GM03348 (cell line): Measurements from ENCODE around the gene LNPEP.
"Not testable (repeated sequence)": the region's sequence is repeated elsewhere in the genome, so short reads cannot be mapped to it uniquely, and the experiment has no call there.

Experiments
- DNase-seq: peaks from one replicate; pipeline ENCODE4 v3.0.0; 2012; ENCODE audit warnings: low spot score

The LNPEP gene

DNA sequence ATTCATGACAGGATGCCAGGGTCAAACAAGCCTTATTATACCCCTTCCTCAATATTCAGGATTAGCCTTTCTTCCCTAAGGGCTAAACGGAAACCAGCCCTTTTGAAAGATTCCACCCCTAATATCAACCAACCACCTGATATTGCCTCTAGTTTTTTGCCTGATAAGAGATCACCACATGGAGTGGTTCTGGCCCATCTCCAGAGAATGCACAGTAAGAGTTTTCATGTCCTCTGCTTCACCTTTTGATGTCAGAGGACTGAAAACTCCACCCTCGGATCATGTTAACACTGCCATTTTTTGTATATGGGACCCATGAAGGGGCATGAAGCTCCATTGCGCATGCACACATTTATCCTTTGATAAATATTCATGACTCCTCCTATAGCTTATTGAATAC is 5.8 kb upstream of the LNPEP start:
- DNase-seq = no peak

DNA sequence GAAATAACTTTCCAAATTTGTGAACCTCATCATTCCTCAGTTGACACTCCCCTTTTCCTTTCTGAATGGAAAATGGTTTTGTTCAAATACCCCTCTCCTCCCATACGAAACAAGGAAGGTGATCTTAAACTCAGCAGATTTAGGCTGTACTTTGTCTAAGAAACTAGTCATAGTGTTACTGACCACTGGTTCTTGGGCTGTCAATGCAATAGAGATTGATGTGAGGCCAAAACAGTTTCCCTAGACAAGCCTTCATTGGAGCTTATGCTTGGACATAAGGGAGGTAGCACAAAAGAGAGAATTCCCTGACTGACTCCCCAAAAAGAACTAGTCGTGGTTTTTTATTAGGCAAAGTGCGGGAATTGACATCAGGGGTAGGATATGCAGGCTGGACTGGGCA is 5.3 kb upstream of the LNPEP start:
- no peak for DNase-seq

DNA sequence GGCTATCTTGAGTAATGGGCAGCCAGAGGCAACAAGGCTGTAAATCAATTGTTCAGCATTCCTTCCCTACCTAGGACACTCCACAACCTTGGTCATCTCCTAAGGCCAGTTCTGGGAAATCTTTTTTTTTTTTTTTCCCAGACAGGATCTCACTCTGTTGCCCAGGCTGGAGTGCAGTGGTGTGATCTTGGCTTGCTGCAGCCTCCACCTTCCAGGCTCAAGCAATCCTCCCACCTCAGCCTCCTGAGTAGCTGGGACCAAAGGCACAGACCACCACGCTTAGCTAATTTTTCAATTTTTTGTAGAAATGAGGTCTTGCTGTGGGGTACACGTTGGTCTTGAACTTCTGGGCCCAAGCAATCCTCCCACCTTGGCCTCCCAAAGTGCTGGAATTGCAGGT is 4.8 kb upstream of the LNPEP start:
- DNase-seq = not testable (repeated sequence)

DNA sequence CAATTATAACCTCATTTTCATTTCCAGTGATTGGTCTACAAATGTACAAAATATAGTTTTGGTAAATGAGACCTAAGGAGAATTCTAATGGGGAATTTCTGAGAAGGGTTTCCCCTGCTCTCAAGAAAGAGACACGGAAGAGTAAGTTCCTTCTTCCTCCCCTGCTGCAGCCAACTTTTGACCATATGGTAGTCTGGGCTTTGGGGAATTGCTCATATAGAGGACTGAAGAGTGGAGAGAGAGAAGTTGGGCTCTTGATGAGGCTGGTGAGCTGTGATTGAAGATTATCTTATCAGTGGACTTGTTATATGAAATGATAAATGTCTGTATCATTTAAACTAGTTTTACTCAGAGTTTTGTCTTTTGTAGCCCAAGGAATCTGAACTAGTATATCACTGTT is 4.3 kb upstream of the LNPEP start:
- DNase-seq = no peak

DNA sequence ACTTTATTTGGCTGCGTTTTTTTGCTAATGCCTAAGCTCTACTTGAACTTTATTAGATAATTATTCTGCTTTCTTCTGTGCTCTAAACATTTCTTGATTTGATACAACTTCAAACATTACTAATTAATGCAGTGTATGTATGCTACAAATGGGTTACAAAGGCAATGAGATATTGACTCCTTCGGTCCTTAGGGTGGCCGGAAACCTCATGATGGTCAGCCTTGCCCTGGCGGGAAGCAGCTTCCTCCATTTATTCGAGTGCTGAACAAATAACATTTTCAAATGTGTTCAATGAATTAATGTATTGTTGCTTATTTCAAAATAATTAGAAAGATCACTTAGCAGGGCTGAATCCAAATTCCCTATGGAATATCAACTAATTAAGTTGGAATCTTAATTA is 3.9 kb upstream of the LNPEP start:
- DNase-seq = no peak

DNA sequence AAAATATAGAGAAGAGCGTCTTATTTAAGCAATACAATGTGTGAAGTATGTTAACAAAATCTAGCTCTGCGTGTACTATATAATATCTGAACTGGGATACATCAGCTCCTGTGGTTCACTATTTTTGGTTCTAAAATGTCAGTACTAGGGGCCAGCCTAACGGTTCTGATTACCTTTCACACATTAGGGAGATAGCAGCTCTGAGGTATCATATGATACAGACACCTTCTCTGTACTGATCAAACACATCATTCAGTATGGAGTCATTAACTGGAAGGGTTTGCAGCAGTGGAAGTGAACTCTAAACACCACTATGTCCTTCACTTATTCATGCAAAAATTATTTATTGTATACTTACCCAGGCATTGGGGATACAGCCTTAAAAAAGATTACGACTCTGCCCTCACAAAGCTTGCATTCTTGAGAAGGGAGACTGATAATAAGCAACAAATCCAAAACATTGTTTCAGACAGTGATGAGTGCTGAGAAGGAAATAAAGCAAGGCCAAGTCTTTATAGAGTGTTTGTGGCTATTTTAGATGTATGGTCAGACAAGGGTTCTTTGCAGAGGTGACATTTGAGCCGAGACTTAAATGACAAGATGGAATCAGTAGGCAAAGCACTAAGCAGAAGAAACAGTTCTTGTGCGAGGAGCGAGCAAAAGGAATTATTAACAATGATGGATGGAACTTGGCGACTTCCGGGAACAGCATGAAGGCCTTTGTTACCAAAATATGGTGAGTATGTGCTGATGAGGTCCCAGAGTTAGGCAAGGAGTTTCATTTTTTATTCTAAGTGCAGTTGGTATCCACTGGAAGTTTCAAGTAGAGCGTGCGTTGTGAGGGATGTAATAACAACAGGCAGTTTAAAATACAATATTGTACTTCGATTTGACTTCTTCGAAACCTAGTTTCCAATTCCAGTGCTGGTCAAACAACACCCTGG is 1.8 kb upstream of the LNPEP start:
- DNase-seq = peak; percentile 21

DNA sequence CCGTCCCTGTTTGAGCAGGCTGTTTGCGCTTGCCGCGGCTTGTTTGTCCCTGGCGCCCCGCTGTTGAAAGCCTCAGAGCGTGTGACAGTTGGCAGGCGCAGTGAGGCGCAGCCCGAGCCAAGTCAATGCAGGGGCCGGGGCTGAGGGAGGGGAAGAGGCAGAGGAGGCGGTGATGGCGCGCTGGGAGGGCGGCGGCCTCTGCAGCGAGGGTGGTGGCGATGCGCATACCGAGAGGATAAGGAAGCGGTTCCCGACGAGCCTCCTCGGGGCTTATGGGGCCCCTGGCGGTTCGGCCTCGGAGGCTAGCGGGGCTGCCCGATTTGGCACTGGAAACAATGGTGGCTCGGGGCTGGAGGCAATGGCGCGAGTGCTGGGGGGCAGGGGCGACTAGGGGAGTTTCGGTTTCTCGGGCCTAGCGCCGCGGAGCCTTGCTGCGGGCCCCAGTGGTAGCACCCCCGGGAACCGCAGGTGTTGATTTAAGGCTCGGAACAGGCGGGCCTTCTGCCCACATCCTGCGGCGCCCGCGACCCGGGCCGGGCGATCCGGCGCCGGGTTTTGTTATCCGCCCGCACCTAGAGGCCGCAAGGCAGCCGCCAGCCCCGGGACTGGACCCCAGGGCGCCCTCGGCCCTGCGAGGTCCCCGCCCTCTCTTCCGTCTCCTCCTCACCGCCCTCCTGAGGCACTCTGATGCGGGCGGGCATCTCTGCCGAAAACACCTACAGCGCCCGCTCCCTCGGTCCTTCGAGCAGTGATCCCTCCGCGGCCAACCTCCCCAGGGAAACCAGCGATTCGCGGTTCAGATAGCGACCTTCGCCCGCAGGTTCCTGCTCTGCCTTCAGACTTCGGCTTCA is 947 bp upstream of the LNPEP start:
- peak; percentile 94 for DNase-seq

DNA sequence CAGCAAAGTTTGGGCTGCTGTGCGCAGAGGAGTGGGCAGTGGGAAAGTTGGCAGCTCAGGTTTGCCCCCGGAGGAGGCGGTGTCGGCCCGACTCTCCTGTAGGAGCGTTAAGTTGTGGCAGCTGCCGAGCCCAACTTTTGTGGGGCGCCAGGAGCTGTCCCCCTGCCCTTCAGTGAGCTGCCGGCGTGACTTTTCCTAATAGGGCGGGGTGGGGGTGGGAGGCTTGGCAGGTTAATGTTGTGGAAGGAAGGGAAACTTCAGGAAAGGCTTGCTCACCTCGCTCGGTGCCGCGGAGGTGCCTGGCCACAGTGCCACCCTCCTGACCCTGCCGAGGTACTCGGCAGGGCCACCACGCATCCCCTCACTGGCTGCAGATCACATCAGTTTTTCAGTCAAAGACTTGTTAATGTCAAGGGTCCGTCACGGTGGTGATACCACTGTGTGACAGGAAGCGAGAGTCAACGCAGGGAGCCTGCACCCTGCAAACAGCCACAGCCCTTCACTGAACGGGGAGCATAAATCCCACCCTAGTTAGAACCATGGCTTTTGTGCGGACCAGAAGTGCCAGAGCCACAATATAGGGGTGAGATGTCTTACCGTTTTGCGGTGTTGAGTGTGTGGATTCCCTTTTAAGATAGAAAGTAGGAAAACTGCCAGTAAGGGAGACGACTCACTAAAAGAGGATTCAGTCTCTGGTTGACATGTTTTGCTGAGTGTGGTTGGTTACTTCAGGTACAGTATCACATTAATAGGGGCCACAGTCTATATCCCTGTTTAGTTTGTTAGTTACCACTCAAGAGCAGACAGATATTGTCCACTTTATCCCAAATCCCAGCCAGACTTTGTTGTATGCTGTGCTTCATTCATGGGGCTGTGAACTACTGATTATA is 796 bp downstream of the LNPEP start:
- DNase-seq = peak; percentile 12

DNA sequence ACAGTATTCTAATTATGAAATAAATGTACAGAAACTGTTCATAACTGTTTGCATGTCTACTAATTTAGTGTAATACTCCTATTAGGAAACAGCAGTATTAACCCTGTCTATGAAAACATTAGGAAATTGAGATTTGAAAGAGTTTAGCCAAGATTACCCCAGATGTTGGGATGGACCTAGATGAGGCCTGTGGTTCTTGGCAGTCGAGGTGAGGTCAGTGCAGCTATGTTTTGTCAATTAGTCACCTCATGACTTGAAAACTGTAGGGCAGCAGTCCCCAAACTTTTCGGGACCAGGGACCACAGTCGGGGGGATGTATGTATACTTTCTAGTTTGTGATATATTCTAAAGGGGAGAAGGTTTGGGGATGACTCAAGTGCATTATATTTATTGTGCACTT is 4.7 kb downstream of the LNPEP start:
- peak; percentile 11 for DNase-seq

DNA sequence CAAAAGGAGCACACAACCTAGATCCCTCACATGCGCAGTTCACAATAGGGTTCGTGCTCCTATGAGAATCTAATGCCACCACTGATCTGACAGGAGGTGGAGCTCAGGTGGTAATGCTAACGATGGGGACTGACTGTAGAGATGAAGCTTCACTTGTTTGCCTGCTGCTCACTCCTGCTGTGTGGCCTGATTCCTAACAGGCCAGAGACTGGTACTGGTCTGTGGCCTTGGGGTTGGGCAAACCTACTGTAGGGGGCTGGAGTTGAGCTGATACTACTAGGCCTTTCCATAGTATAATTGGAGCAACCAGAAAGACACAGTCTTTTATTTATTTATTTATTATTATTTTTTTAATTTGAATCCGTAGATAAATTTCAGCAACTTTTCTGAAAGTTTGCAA is 5.3 kb downstream of the LNPEP start:
- DNase-seq = no peak

DNA sequence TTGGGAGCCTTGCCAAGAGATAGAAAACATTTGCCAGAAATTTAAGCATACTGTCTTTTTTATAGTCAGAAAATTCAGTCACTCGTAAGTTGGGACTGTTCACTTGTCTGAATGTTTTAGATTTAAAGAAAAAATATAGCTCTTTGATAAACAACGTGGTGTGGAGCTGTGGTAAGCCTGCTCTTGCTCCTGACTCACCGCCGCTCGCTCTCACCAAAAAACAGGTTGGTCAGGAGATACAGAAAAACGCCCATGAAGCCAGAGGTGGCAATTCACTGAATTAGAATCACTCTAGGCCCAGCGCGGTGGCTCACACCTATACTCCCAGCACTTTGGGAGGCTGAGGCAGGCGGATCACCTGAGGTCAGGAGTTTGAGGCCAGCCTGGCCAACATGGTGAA is 6.2 kb downstream of the LNPEP start:
- DNase-seq = no peak

DNA sequence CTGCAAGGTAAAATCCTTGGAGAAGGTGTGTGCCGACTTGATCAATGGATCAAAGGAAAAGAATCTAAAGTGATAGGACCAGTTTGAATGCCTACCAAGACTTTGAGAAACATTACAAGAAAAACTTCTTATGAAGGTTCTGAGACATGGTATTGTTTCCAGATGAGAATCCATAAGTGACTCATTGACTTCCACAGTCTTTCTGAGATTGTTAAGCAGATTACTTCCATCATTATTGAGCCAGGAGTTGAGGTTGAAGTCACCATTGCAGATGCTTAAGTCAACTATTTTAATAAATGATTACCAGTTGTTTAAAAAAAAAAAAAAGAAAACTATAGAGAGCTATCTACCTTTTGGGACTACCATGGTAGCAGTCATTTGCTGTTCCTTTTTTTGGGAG is 7.0 kb downstream of the LNPEP start:
- DNase-seq = peak; percentile 33

DNA sequence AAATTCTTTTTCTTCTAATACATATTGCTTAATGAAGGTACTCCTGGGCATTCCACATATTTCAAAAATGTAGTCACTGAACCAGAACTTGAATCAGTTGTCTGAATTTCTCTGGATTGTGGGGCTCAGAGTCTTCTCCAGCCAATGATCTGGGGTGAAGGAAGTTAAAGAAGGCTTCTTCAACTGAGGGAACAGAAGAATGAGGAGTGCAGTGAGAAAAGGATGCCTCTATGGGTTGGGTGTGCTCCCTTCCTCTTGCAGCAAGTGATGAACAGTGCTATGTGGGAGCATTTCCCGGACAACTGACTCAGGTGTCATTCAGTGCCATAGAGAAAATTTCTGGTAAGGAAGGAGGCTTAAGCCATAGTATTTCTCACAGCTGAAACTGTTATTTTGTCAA is 7.9 kb downstream of the LNPEP start:
- peak; percentile 17 for DNase-seq

DNA sequence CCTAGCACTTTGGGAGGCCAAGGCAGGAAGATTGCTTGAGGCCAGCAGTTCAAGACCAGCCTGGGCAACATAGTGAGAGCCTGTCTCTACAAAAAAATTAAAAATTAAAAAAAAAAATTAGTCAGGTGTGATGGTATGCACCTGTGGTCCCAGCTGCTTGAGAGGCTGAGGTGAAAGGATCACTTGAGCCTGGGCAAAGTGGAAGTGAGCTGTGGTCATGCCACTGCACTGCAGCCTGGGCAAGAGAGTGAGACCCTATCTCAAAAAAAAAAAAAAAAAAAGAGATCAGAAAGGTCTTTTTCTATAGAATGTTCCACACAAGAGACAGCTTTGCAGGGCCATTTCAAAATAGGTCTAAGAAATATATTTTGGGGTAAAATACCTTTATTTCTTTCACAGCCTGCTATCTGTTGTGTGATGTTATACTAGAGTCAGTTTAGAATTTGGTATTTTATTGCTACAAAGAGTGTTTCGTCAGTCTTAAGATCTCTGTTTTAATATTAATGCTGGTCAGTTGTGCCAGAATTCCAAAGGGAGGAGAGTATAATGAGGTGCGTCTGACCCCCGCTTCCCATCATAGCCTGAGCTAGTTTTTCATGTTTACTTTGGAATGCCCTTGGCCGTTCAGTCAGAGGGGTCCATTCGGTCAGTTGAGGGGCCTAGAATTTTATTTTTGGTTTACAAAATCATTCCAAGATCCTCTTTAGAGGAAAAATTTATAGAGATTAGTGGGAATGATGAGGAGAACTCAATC is 9.4 kb downstream of the LNPEP start:
- no peak for DNase-seq

DNA sequence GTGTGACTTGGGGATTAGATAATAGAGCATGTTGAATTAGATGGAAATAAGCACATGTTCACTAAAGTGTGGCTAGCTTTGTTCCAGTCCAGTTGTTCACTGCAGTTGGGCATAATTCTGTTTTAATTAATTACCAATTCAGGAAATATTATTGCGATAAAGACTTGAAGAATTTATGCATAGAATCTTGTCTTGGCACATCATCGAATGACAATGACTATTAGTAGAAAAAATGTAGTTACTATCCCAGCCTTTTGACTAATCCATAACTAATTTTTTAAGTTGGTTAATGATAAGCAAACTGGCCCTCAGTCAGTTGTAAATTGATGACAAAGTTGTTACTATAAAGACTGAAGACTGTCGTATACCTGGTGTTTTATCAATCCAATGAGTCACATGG is 10.5 kb downstream of the LNPEP start:
- DNase-seq = no peak

DNA sequence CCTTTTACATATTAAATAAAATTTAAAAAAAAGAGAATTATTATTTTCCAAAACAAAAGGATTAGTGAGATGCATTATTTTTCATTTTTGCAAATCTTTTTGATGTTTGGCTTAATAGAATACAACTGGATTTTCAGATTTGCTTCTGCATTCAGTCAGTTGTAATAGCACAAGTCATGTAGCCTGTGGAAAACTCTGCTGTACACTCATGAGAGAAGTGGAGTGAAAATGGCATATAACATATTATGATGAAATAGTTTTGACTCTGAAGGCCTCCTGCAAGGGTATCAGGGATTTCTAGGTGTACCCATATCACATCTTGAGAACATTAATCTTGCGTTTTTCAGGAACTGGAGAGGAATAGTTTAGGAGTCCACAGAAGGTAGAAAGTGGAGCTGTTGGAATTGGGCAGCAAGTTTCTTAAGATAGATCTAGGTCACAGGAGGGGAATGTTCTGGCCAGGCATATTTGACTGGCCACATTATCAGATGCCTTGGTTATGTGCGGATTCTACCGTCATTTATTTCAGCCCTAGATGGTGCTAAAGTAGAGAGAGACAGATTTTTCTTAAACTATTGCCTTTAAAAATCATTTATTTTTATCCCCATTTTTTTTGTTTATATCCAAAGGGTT is 16.4 kb downstream of the LNPEP start:
- DNase-seq = no peak

DNA sequence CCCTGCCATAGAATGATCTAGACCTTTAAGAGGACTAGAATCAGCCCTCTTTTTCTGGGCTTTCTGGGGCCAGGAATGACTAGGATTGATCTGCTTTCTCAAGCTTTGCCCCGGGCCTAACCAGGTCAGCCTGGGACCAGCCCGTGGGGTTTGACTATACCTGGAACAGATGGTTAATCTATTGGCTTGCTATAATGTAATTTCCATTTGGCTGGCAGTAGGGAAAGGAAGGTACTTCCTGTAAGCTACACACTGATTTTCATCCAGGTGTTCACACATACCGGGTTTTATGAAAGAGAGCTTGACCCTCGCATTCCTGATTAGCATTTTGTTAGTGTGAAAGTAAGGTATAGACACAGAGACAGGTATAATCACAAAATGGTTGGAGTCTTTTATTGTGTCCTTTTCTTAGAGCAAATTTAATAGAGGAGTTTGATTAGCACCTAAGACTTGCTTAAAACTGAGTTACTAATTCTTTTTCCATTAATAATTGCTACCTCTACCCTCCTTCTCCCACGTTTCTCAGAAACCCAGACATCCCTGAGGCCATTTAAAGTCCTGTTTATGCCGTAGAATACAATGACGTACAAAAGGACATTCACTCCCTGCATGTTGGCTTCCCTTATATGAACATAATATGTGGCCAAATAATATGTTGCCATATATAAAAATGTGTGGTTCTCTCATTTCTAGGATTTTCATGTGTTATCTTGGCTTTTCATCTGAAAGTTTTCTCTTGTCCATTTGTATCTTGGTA is 17.3 kb downstream of the LNPEP start:
- no peak for DNase-seq

DNA sequence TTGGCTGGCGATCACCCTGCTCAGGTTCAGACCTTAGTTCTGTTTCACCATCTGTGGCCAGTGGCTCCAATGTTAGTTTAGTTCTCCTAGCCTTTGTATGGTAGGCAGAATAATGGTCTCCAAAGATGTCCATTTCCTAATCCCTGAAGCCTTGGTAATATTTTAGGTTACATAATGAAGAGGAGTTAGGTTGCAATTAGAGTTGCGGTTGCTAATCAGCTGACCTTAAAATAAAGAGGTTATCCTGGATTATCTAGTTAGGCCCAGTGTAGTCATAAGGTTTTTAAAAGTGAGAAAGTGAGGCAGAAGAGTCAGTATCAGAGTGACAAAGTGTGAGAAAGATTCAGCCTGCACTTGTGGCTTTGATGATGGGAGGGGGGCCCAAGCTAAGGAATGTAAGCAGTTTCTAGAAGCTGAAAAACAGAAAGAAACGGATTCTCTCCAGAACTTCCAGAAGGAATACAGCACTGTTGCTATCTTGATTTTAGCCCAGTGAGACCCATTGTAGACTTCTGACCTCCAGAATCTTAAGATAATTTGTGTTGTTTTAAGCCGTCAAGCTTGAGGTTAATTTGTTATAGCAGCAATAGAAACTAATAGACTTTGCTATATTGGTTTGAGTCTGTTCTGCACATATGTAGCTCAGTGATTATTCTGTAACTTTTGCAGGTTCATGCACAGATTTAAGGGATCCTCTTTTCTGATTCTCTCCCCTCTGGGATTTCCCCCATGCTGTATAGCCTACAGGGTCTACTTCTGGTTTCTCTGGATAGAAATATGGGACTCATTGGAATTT is 21.6 kb downstream of the LNPEP start:
- no peak for DNase-seq

DNA sequence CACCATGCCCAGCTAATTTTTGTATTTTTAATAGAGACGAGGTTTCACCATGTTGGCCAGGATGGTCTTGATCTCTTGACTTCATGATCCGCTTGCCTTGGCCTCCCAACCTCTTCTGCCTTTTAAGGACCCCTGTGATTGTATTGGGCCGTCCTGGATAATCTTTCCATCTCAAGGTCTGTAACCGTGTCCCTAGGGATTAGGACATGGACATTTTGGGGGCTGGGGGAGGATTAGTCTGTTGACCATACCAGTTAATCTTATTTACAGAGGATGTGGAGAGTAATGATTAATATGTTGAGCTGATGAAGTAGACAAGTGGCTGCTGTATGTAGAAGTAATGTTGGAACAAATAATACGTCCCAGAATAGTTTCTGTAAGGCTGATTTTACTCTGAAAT is 23.1 kb downstream of the LNPEP start:
- no peak for DNase-seq
